GM19372 (cell line): ENCODE results near the gene FITM1.

Source experiments
- ATAC-seq: cut with Tn5 transposase; IDR thresholded peaks from one replicate; pipeline ENCODE4 v1.9.1; 2021; ENCODE audit warnings: mild to moderate bottlenecking, low read depth, moderate library complexity; ENCODE audit not compliant: unreplicated experiment

The FITM1 gene

GRCh38 chr14:24116128-24116814, 14.2 kb upstream of the FITM1 start:
- ATAC-seq: no peak

DNA sequence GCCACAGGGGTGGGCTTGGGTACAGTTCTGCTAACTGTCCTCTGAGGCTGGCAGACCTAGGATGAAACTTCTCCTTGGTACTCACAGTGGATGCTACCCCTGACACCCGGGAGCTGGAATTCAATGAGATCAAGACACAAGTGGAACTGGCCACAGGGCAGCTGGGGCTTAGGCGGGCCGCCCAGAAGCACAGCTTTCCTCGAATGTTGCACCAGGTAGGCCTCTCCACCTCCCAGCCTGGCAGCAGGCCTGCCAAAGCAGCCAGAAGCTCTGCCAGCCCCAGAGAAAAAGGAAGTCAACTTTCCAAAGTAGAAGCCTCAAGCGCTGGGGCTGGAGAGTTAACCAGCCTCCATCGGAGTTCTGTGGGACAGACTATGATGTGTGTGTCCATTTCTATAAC, 13.3 kb upstream of the FITM1 start:
- no peak for ATAC-seq

GRCh38 chr14:24119691-24120090, 10.8 kb upstream of the FITM1 start:
- no peak for ATAC-seq

- ATAC-seq: no peak
These were observed 9.2 kb upstream of the FITM1 start for GRCh38 chr14:24121210-24121609.

DNA sequence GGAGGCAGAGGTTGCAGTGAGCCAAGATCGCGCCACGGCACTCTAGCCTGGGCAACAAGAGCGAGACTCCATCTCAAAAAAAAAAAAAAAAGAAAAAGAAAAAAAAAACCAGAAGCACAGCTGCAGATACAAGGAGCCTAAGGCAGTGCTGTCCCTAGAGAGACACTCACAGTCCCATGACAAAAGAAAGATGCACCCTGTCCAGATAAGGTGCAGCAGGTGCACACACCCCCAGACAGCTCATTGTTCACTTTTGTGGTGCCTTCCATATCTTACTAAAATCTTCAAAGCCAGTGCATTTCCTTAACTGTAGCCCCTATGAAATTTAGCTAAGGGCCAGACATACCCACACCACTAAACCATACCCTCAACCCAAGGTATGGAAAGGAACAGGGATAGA, 8.0 kb upstream of the FITM1 start:
- ATAC-seq: no peak

- ATAC-seq: no peak
These were observed 7.6 kb upstream of the FITM1 start for GRCh38 chr14:24122898-24123297.

DNA sequence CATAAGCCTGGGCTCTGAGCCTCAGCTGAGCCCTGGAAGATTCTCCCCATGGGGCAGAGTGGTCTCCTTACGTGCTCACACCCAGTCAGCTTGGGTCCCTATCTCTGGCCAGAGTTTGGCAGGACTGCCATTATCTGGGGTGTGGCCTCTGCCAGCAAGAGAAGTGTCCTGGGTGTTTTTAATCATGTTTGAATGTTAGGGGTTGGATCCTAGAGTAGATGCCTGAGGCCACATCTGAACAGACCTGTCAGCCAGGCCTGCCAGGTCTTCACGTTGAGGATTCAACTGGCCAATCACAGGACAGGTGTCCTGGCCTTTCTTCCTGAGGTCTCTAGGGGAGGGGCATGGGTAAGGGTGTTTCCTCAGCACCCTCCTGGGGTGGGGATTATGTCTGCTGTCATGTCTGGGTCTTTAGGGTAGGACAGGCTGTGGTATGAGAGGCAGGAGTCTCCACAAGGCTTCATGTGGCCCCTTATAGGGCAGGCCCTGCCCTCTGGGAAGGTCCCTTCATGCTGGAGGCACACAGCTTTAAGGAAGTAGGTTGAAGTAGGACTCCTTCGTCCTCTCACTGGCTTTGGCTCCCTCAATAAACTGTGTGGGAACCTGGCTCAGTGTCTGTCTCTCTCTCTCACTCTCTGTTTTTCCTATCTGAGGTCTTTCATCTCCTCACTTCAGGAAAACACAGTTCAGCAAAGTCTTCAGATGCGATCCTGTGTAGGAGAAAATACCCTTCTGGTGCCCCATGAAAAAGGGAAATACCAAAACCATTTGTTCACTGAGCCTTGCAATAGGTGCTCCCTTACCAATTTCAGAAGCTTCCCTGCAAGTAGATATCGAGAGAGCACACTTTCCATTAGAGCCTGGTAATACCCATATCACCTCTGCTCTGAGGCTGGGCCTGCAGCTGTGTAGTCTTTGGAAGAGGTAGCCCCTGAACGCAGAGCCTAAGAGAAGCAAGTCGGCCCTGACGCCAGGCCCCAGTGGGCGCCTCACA, 6.7 kb upstream of the FITM1 start:
- ATAC-seq: no peak

DNA sequence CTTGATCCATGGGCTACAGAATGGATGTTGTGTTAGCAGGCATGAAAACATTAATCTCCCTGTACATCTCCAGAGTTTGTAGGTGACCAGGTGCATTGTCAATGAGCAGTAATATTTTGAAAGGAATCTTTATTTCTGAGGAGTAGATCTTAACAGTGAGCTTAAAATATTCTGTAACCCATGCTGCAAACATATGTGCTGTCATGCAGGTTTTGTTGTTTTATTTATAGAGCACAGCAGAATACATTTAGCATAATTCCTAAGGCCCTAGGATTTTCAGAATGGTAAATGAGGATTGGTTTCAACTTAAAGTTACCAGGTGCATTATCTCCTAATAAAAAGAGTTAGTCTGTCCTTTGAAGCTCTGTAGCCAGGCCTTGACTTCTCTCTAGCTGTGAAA, 3.5 kb upstream of the FITM1 start:
- ATAC-seq: no peak

DNA sequence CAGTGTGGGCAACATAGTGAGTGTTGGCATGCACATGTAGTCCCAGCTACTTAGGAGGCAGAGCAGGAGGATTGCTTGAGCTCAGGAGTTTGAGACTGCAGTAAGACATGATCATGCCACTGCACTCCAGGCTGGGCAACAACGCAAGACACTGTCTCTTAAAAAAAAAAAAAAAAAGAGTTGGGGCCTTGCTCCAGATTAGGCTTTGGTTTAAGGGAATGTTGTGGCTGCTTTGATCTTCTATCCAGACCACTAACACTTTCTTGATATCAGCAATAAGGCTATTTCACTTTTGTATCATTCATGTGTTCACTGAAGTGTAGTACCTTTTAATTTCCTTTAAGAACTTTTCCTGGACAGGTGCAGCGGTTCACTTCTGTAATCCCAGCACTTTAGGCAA, 2.8 kb upstream of the FITM1 start:
- ATAC-seq: no peak

DNA sequence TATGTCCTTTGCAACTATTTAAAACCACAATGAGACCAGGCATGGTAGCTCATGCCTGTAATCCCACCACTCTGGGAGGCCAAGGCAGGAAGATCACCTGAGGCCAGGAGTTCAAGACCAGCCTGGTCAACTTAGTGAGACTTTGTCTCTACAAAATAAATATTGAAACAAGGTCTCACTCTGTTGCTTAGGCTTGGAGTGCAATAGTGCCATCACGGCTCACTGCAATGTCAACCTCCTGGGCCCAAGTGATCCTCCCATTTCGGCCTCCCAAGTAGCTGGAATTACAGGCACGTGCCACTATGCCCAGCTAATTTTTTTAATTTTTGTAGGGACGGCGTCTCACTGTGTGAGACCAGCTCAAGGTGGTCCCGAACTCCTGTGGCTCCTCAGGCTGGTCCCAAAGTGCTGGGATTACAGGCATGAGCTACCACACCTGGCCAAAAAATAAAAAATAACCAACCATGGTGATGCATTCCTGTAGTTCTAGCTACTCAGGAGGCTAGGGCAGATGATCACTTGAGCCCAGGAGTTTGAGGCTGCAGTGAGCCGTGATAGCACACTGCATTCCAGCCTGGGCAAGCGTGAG, 955 bp upstream of the FITM1 start:
- no peak for ATAC-seq

GRCh38 chr14:24130717-24131548, 474 bp downstream of the FITM1 start:
- ATAC-seq: no peak

DNA sequence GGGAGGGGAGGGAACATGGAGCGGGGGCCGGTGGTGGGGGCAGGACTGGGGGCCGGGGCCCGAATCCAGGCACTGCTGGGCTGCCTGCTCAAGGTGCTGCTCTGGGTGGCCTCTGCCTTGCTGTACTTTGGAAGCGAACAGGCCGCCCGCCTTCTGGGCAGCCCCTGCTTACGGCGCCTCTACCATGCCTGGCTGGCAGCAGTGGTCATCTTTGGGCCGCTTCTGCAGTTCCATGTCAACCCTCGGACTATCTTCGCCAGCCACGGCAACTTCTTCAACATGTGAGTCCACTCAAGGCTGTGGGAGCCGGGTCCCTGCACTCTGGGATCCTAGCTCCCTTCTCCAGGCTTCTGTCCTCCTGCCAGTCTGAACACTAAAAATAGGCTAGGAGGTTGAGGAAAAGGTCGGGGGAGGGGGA, 1.1 kb downstream of the FITM1 start:
- ATAC-seq: no peak

DNA sequence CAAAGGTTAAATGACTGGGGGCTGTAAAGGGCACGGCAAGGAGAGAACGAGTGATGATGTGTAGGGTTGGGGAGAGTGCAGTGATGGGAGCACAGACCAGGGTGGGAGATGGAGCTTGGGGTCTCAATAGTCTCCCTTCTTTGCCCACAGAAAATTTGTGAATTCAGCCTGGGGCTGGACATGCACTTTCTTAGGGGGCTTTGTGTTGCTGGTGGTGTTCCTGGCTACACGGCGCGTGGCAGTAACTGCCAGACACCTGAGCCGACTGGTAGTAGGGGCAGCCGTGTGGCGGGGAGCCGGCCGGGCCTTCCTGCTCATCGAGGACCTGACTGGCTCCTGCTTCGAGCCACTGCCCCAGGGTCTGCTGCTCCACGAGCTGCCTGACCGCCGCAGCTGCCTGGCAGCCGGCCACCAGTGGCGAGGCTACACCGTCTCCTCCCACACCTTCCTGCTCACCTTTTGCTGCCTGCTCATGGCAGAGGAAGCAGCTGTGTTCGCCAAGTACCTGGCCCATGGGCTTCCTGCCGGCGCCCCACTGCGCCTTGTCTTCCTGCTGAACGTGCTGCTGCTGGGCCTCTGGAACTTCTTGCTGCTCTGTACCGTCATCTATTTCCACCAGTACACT, 1.7 kb downstream of the FITM1 start:
- no peak for ATAC-seq

- ATAC-seq: no peak
These were observed 2.5 kb downstream of the FITM1 start for GRCh38 chr14:24132976-24133375.

GRCh38 chr14:24133735-24134134, 3.3 kb downstream of the FITM1 start:
- no peak for ATAC-seq

DNA sequence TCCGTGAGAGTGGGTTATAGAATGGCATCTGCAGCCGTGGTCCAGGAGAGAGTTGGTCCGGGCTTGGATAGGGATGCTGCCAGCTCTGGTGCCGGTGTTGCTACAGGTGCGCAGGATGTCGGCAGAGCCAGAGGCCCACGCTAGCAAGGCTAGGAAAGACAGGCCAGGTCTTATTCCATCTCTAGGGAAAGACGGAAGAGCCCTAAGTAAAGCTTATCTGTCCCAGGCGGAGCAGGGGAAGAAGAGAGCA, 5.0 kb downstream of the FITM1 start:
- peak; percentile 0 for ATAC-seq

- peak; percentile 84 for ATAC-seq
These were observed 5.6 kb downstream of the FITM1 start, which contains the start of gene PSME1 for GRCh38 chr14:24135834-24136683. PSME1 (plus strand) TSS chr14:24136194; CDS start chr14:24136263, 69 bp downstream.

- no peak for ATAC-seq
These were observed 6.4 kb downstream of the FITM1 start for GRCh38 chr14:24136684-24137528.
